WTC11 (cell line): ENCODE data around the gene HOXB3. TPM values are rescaled to one million over a fixed set of nuclear protein-coding genes. Genes with fewer than 3 reads are reported as not detected.

Source experiments
- ATAC-seq: fragments of 200-7000 bp; cut with Tn5 transposase; 2 replicates; pipeline ENCODE4 v1.10.0; 2021; ENCODE audit warnings: mild to moderate bottlenecking, moderate library complexity
- CTCF ChIA-PET: fragments of 300-600 bp; sonication (Branson Sonifier 250); formaldehyde crosslinking; loops from one replicate; lab custom pipeline; 2021; ENCODE audit warnings: antibody characterized with exemption; lab: Charles Lee
- POLR2A ChIA-PET: fragments of 350-600 bp; sonication (Branson Sonifier 250); formaldehyde crosslinking; loops from one replicate; lab custom pipeline; 2021; ENCODE audit warnings: antibody characterized with exemption; lab: Charles Lee
- DNase-seq: peaks from one replicate; pipeline ENCODE4 v3.0.0; 2021; ENCODE audit warnings: low spot score
- H3K27ac Mint-ChIP-seq: 2 replicates; pipeline ENCODE4 v1.8.0; 2021; ENCODE audit warnings: mixed read lengths
- H3K27me3 Mint-ChIP-seq: 2 replicates; pipeline ENCODE4 v1.8.0; 2021; ENCODE audit warnings: low read depth, mild to moderate bottlenecking, moderate library complexity, mixed read lengths
- H3K36me3 Mint-ChIP-seq: 2 replicates; pipeline ENCODE4 v1.8.0; 2021; ENCODE audit warnings: mixed read lengths
- H3K4me1 Mint-ChIP-seq: 2 replicates; pipeline ENCODE4 v1.8.0; 2022; ENCODE audit warnings: mixed read lengths
- H3K4me3 Mint-ChIP-seq: 2 replicates; pipeline ENCODE4 v1.8.0; 2021; ENCODE audit warnings: mild to moderate bottlenecking, moderate library complexity, mixed read lengths
- H3K9me3 Mint-ChIP-seq: 2 replicates; pipeline ENCODE4 v1.8.0; 2021; ENCODE audit warnings: mixed read lengths
- CBFB ChIP-seq: sonication (generic); formaldehyde crosslinking; IDR thresholded peaks from 2 replicates; pipeline ENCODE4 v1.8.1; 2022; ENCODE audit warnings: mild to moderate bottlenecking, low read depth, missing genetic modification reagents
- ESRRA ChIP-seq: sonication (generic); formaldehyde crosslinking; IDR thresholded peaks from 2 replicates; pipeline ENCODE4 v1.8.1; 2022; ENCODE audit warnings: mild to moderate bottlenecking, missing genetic modification reagents, borderline replicate concordance
- FOXJ3 ChIP-seq: sonication (generic); formaldehyde crosslinking; IDR thresholded peaks from 2 replicates; pipeline ENCODE4 v1.9.0; 2021; ENCODE audit warnings: missing genetic modification reagents, mild to moderate bottlenecking, borderline replicate concordance
- GRHL2 ChIP-seq: fragments of 250-450 bp; sonication (Bioruptor Pico); IDR thresholded peaks from 2 replicates; pipeline ENCODE4 v1.8.0; 2022; ENCODE audit warnings: mild to moderate bottlenecking, moderate library complexity; ENCODE audit not compliant: insufficient replicate concordance, severe bottlenecking
- HMGA2 ChIP-seq: fragments of 250-450 bp; sonication (Bioruptor Pico); IDR thresholded peaks from 2 replicates; pipeline ENCODE4 v1.4.0; 2021; ENCODE audit warnings: mild to moderate bottlenecking, moderate library complexity
- JAZF1 ChIP-seq: fragments of 250-450 bp; sonication (Bioruptor Pico); IDR thresholded peaks from 2 replicates; pipeline ENCODE4 v1.9.0; 2021; ENCODE audit warnings: moderate library complexity, mild to moderate bottlenecking, inconsistent platforms
- NFE2L1 ChIP-seq: sonication (generic); formaldehyde crosslinking; IDR thresholded peaks from 2 replicates; pipeline ENCODE4 v1.8.1; 2023; ENCODE audit warnings: missing genetic modification reagents
- NR2C2 ChIP-seq: sonication (generic); formaldehyde crosslinking; IDR thresholded peaks from 2 replicates; pipeline ENCODE4 v1.8.0; 2022; ENCODE audit warnings: mild to moderate bottlenecking, missing genetic modification reagents
- OVOL2 ChIP-seq: fragments of 250-450 bp; sonication (Bioruptor Pico); IDR thresholded peaks from 2 replicates; pipeline ENCODE4 v1.9.0; 2021; ENCODE audit warnings: mild to moderate bottlenecking, borderline replicate concordance
- SOX15 ChIP-seq: fragments of 250-450 bp; sonication (Bioruptor Pico); IDR thresholded peaks from 2 replicates; pipeline ENCODE4 v1.9.0; 2021; ENCODE audit warnings: mild to moderate bottlenecking
- TP53 ChIP-seq: sonication (generic); formaldehyde crosslinking; IDR thresholded peaks from 2 replicates; pipeline ENCODE4 v1.8.1; 2023; ENCODE audit warnings: mild to moderate bottlenecking, missing genetic modification reagents
- ZNF138 ChIP-seq: sonication (generic); formaldehyde crosslinking; conservative IDR thresholded peaks from 2 replicates; pipeline ENCODE4 v1.8.1; 2022; ENCODE audit warnings: mild to moderate bottlenecking, moderate library complexity, missing genetic modification reagents
- total RNA-seq: library from RNA; stranded (reverse); gene quantifications from 3 replicates; pipeline ENCODE4 v1.2.3, GENCODE V29; 2021
- TF ChIP-seq, protein P1 (sequence below): sonication (generic); formaldehyde crosslinking; conservative IDR thresholded peaks from 2 replicates; pipeline ENCODE4 v1.8.1; 2022; ENCODE audit warnings: mild to moderate bottlenecking, missing genetic modification reagents
- TF ChIP-seq, protein P2 (sequence below): sonication (generic); formaldehyde crosslinking; IDR thresholded peaks from 2 replicates; pipeline ENCODE4 v1.8.0; 2022; ENCODE audit warnings: missing genetic modification reagents
- TF ChIP-seq, protein P3 (sequence below): sonication (generic); formaldehyde crosslinking; IDR thresholded peaks from 2 replicates; pipeline ENCODE4 v1.8.1; 2022; ENCODE audit warnings: missing genetic modification reagents, borderline replicate concordance
- TF ChIP-seq, protein P4 (sequence below): sonication (generic); formaldehyde crosslinking; IDR thresholded peaks from 2 replicates; pipeline ENCODE4 v1.8.1; 2023; ENCODE audit warnings: mild to moderate bottlenecking, missing genetic modification reagents
- TF ChIP-seq, protein P5 (sequence below): sonication (generic); formaldehyde crosslinking; IDR thresholded peaks from 2 replicates; pipeline ENCODE4 v1.8.0; 2023; ENCODE audit warnings: missing genetic modification reagents
- TF ChIP-seq, protein P6 (sequence below): sonication (generic); formaldehyde crosslinking; IDR thresholded peaks from 2 replicates; pipeline ENCODE4 v1.8.1; 2022; ENCODE audit warnings: mild to moderate bottlenecking, missing genetic modification reagents, moderate library complexity, borderline replicate concordance
- TF ChIP-seq, protein P7 (sequence below): sonication (generic); formaldehyde crosslinking; IDR thresholded peaks from 2 replicates; pipeline ENCODE4 v1.8.0; 2022; ENCODE audit warnings: mild to moderate bottlenecking, missing genetic modification reagents

Gene HOXB3
- total RNA-seq, 1 experiment from 2014 or later, result 0.09 TPM

DNA sequence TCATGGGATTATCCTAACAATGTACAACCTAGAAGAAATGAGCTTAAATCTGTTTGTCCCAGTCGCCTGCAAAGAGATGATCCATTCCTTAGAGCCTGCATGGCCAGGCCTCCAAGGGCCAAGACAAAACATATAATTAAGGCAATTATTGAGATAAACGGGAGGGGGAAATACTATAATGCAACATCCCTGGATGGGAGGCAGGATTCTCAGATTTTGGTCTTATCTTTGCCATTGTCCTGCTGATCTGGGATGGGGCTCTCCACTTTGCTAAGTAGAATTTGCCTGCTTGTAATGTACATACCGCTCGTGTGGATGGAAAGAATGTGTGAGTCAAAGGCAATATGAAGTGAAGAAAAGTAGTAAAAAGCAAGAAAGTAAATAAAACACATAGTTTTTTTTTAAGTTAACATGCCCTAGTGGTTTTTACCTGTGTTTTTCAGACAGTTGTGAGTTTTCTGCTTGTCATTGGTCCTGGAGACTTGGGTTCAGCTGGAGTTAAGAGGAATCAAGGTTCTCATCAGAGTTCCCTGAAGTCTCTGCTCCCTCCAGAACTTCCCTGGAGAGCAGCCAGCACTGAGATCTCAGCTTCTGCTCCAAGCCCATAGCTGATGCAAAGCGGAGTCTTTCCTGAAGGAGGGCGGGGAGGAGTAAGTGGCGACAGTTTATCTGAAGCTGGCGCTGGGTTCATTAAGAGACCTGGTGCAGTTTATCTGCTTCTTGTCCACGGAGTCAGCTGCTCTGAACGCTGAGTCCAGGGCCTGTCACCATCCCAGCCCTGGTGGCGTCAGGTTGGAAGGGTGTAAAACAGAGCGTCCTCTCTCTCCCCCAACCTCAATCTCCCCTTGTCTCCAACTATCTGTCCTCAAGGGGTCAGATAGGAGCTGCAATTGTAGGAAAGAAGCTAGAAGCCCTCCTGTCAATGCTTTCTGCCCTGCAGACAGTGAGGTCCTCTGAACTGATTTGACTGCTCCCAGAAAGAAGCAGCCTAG lies 89.3 kb downstream of the HOXB3 start:
- ATAC-seq, result peak; percentile 84
- POLR2A ChIA-PET, result interaction anchor here (0.6 to 1.0 kb wide), 2 partner anchors 57 to 79 kb away, joined by 3 to 5 read pairs; no protein-coding TSS in a partner anchor
- H3K9me3 Mint-ChIP-seq, result no peaks in the 10 kb centered on the region
- H3K4me3 Mint-ChIP-seq, result no peak overlapping the region
- TF ChIP-seq HMGA2 (no peak), JAZF1 (no peak), SOX15 (no peak), NFE2L1 (CRISPR knock-in tag) (no peak), ZNF138 (CRISPR knock-in tag) (no peak), CBFB (CRISPR knock-in tag) (no peak), OVOL2 (no peak), FOXJ3 (CRISPR knock-in tag) (no peak), NR2C2 (CRISPR knock-in tag) (no peak)
- TF ChIP-seq, protein P1, sequence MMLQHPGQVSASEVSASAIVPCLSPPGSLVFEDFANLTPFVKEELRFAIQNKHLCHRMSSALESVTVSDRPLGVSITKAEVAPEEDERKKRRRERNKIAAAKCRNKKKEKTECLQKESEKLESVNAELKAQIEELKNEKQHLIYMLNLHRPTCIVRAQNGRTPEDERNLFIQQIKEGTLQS (CRISPR knock-in tag), result no peak
- TF ChIP-seq, protein P2, sequence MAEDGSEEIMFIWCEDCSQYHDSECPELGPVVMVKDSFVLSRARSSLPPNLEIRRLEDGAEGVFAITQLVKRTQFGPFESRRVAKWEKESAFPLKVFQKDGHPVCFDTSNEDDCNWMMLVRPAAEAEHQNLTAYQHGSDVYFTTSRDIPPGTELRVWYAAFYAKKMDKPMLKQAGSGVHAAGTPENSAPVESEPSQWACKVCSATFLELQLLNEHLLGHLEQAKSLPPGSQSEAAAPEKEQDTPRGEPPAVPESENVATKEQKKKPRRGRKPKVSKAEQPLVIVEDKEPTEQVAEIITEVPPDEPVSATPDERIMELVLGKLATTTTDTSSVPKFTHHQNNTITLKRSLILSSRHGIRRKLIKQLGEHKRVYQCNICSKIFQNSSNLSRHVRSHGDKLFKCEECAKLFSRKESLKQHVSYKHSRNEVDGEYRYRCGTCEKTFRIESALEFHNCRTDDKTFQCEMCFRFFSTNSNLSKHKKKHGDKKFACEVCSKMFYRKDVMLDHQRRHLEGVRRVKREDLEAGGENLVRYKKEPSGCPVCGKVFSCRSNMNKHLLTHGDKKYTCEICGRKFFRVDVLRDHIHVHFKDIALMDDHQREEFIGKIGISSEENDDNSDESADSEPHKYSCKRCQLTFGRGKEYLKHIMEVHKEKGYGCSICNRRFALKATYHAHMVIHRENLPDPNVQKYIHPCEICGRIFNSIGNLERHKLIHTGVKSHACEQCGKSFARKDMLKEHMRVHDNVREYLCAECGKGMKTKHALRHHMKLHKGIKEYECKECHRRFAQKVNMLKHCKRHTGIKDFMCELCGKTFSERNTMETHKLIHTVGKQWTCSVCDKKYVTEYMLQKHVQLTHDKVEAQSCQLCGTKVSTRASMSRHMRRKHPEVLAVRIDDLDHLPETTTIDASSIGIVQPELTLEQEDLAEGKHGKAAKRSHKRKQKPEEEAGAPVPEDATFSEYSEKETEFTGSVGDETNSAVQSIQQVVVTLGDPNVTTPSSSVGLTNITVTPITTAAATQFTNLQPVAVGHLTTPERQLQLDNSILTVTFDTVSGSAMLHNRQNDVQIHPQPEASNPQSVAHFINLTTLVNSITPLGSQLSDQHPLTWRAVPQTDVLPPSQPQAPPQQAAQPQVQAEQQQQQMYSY (CRISPR knock-in tag), result no peak
- TF ChIP-seq, protein P3, sequence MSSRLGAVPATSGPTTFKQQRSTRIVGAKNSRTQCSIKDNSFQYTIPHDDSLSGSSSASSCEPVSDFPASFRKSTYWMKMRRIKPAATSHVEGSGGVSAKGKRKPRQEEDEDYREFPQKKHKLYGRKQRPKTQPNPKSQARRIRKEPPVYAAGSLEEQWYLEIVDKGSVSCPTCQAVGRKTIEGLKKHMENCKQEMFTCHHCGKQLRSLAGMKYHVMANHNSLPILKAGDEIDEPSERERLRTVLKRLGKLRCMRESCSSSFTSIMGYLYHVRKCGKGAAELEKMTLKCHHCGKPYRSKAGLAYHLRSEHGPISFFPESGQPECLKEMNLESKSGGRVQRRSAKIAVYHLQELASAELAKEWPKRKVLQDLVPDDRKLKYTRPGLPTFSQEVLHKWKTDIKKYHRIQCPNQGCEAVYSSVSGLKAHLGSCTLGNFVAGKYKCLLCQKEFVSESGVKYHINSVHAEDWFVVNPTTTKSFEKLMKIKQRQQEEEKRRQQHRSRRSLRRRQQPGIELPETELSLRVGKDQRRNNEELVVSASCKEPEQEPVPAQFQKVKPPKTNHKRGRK (CRISPR knock-in tag), result no peak
- TF ChIP-seq, protein P4, sequence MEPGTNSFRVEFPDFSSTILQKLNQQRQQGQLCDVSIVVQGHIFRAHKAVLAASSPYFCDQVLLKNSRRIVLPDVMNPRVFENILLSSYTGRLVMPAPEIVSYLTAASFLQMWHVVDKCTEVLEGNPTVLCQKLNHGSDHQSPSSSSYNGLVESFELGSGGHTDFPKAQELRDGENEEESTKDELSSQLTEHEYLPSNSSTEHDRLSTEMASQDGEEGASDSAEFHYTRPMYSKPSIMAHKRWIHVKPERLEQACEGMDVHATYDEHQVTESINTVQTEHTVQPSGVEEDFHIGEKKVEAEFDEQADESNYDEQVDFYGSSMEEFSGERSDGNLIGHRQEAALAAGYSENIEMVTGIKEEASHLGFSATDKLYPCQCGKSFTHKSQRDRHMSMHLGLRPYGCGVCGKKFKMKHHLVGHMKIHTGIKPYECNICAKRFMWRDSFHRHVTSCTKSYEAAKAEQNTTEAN (CRISPR knock-in tag), result no peak
- TF ChIP-seq, protein P5, sequence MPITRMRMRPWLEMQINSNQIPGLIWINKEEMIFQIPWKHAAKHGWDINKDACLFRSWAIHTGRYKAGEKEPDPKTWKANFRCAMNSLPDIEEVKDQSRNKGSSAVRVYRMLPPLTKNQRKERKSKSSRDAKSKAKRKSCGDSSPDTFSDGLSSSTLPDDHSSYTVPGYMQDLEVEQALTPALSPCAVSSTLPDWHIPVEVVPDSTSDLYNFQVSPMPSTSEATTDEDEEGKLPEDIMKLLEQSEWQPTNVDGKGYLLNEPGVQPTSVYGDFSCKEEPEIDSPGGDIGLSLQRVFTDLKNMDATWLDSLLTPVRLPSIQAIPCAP, result no peak
- TF ChIP-seq, all 79 proteins: peak for 0
- DNase-seq, result no peak
- H3K27me3 Mint-ChIP-seq, result peaks cover 72% of the 10 kb centered on the region
- no peak overlapping the region for H3K27ac Mint-ChIP-seq
- no peaks in the 10 kb centered on the region for H3K36me3 Mint-ChIP-seq
- CTCF ChIA-PET, result interaction anchor here (0.6 to 1.7 kb wide), 24 partner anchors 8 to 435 kb away, joined by 3 to 13 read pairs (median 5); partner anchors contain the start of genes HOXB1 and HOXB5
- H3K4me1 Mint-ChIP-seq, result peaks cover 36% of the 10 kb centered on the region

DNA sequence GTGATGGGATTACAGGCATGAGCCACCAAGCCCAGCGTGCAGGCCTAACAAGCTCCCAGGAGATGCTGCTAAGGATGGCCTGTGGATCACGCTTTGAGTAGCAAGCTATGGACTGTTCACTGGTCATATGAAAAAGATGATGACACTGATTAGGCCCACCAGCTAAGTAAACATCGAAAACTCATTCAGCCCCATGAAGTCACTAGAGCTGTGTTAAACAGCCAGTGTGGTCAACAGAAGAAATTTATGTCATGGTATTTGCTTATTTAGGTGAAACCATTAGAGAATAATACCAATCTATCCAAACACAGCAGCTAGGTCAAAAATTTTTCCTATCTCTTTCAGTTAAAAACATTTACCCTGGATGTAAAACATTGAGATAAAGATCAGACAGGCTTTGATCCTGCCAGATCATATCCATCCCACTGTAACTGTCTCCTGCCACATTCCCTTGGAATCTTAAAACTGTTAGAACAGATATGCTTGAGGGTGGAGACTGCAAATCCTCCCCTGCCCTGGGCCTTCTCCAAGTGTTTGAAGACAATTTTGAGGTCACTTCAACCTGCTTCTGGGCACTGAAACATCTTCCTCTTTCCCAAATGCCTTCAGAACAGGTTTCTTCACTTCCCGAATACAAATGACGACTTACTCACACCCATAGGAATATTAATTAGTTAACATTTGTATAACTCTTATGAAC lies 90.2 kb downstream of the HOXB3 start:
- Mint-ChIP-seq H3K9me3 (no peaks in the 10 kb centered on the region), H3K4me1 (peaks cover 28% of the 10 kb centered on the region), H3K27ac (no peak overlapping the region), H3K27me3 (peaks cover 81% of the 10 kb centered on the region), H3K36me3 (no peaks in the 10 kb centered on the region), H3K4me3 (no peak overlapping the region)
- ChIA-PET POLR2A (interaction anchor here (0.6 kb wide), 1 partner anchor 284 kb away, joined by 5 read pairs; no protein-coding TSS in a partner anchor), CTCF (interaction anchor here (0.6 to 1.9 kb wide), 2 partner anchors 43 to 192 kb away, joined by 3 to 6 read pairs; no protein-coding TSS in a partner anchor)
- DNase-seq (no peak), ATAC-seq (no peak)
- no peak for TF ChIP-seq FOXJ3 (CRISPR knock-in tag)
- TF ChIP-seq, protein P6, sequence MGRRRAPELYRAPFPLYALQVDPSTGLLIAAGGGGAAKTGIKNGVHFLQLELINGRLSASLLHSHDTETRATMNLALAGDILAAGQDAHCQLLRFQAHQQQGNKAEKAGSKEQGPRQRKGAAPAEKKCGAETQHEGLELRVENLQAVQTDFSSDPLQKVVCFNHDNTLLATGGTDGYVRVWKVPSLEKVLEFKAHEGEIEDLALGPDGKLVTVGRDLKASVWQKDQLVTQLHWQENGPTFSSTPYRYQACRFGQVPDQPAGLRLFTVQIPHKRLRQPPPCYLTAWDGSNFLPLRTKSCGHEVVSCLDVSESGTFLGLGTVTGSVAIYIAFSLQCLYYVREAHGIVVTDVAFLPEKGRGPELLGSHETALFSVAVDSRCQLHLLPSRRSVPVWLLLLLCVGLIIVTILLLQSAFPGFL (CRISPR knock-in tag), result no peak
- no peak for TF ChIP-seq GRHL2 (CRISPR knock-in tag)
- no peak for TF ChIP-seq TP53 (CRISPR knock-in tag)
- TF ChIP-seq ESRRA (CRISPR knock-in tag), result no peak
- no peak for TF ChIP-seq ZNF138 (CRISPR knock-in tag)
- TF ChIP-seq, protein P7, sequence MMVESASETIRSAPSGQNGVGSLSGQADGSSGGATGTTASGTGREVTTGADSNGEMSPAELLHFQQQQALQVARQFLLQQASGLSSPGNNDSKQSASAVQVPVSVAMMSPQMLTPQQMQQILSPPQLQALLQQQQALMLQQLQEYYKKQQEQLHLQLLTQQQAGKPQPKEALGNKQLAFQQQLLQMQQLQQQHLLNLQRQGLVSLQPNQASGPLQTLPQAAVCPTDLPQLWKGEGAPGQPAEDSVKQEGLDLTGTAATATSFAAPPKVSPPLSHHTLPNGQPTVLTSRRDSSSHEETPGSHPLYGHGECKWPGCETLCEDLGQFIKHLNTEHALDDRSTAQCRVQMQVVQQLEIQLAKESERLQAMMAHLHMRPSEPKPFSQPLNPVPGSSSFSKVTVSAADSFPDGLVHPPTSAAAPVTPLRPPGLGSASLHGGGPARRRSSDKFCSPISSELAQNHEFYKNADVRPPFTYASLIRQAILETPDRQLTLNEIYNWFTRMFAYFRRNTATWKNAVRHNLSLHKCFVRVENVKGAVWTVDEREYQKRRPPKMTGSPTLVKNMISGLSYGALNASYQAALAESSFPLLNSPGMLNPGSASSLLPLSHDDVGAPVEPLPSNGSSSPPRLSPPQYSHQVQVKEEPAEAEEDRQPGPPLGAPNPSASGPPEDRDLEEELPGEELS (CRISPR knock-in tag), result no peak
